ENCODE measurements around the gene PLEKHM2.

The PLEKHM2 gene

GRCh38 chr1:15680561-15681348 lies 3.4 kb upstream of the PLEKHM2 start:
- Histone ChIP-seq H3K4me1 (ENCODE audit: control insufficient read depth, insufficient read depth, low read length) (peaks cover 20% of the 10 kb centered on the region), H3K4me3 (ENCODE audit: low read length) (no peak overlapping the region), H3K27me3 (ENCODE audit: control insufficient read depth, insufficient read depth, low read length) (no peaks in the 10 kb centered on the region), H3K9ac (ENCODE audit: low read length) (no peak overlapping the region), H3K36me3 (ENCODE audit: control insufficient read depth, insufficient read depth, low read length) (no peaks in the 10 kb centered on the region), H3K9me3 (ENCODE audit: control insufficient read depth, low read length) (no peaks in the 10 kb centered on the region)

GRCh38 chr1:15681349-15682292 lies 2.5 kb upstream of the PLEKHM2 start:
- no peak overlapping the region for H3K4me3 ChIP-seq (ENCODE audit: low read length)
- H3K9me3 ChIP-seq (ENCODE audit: control insufficient read depth, low read length), result no peaks in the 10 kb centered on the region
- H3K27me3 ChIP-seq (ENCODE audit: control insufficient read depth, insufficient read depth, low read length), result no peaks in the 10 kb centered on the region
- no peaks in the 10 kb centered on the region for H3K36me3 ChIP-seq (ENCODE audit: control insufficient read depth, insufficient read depth, low read length)
- H3K9ac ChIP-seq (ENCODE audit: low read length), result no peak overlapping the region
- H3K4me1 ChIP-seq (ENCODE audit: control insufficient read depth, insufficient read depth, low read length), result peaks cover 26% of the 10 kb centered on the region

GRCh38 chr1:15682936-15683341 lies 1.2 kb upstream of the PLEKHM2 start:
- Histone ChIP-seq H3K27me3 (ENCODE audit: control insufficient read depth, insufficient read depth, low read length) (no peaks in the 10 kb centered on the region), H3K4me1 (ENCODE audit: control insufficient read depth, insufficient read depth, low read length) (peaks cover 26% of the 10 kb centered on the region), H3K4me3 (ENCODE audit: low read length) (no peak overlapping the region), H3K36me3 (ENCODE audit: control insufficient read depth, insufficient read depth, low read length) (no peaks in the 10 kb centered on the region), H3K9ac (ENCODE audit: low read length) (peak overlapping the region; percentile 100), H3K9me3 (ENCODE audit: control insufficient read depth, low read length) (no peaks in the 10 kb centered on the region)

- peak overlapping the region; percentile 100 for H3K9ac ChIP-seq (ENCODE audit: low read length)
- H3K27me3 ChIP-seq (ENCODE audit: control insufficient read depth, insufficient read depth, low read length), result no peaks in the 10 kb centered on the region
- H3K4me3 ChIP-seq (ENCODE audit: low read length), result peak overlapping the region; percentile 74
- H3K36me3 ChIP-seq (ENCODE audit: control insufficient read depth, insufficient read depth, low read length), result no peaks in the 10 kb centered on the region
- H3K4me1 ChIP-seq (ENCODE audit: control insufficient read depth, insufficient read depth, low read length), result peaks cover 26% of the 10 kb centered on the region
- no peaks in the 10 kb centered on the region for H3K9me3 ChIP-seq (ENCODE audit: control insufficient read depth, low read length)
Measured at GRCh38 chr1:15683345-15684039, 628 bp upstream of the PLEKHM2 start.

- peak overlapping the region; percentile 20 for H3K4me3 ChIP-seq (ENCODE audit: low read length)
- H3K27me3 ChIP-seq (ENCODE audit: control insufficient read depth, insufficient read depth, low read length), result no peaks in the 10 kb centered on the region
- peak overlapping the region; percentile 92 for H3K9ac ChIP-seq (ENCODE audit: low read length)
- no peaks in the 10 kb centered on the region for H3K36me3 ChIP-seq (ENCODE audit: control insufficient read depth, insufficient read depth, low read length)
- H3K4me1 ChIP-seq (ENCODE audit: control insufficient read depth, insufficient read depth, low read length), result peaks cover 26% of the 10 kb centered on the region
- H3K9me3 ChIP-seq (ENCODE audit: control insufficient read depth, low read length), result no peaks in the 10 kb centered on the region
Measured at GRCh38 chr1:15684468-15685291, 560 bp downstream of the PLEKHM2 start.

GRCh38 chr1:15685820-15686219 lies 1.7 kb downstream of the PLEKHM2 start:
- Histone ChIP-seq H3K36me3 (ENCODE audit: control insufficient read depth, insufficient read depth, low read length) (no peaks in the 10 kb centered on the region), H3K9ac (ENCODE audit: low read length) (peak overlapping the region; percentile 16), H3K9me3 (ENCODE audit: control insufficient read depth, low read length) (no peaks in the 10 kb centered on the region), H3K4me3 (ENCODE audit: low read length) (no peak overlapping the region), H3K4me1 (ENCODE audit: control insufficient read depth, insufficient read depth, low read length) (peaks cover 26% of the 10 kb centered on the region), H3K27me3 (ENCODE audit: control insufficient read depth, insufficient read depth, low read length) (no peaks in the 10 kb centered on the region)

- Histone ChIP-seq H3K4me3 (ENCODE audit: low read length) (no peak overlapping the region), H3K9me3 (ENCODE audit: control insufficient read depth, low read length) (no peaks in the 10 kb centered on the region), H3K4me1 (ENCODE audit: control insufficient read depth, insufficient read depth, low read length) (peaks cover 19% of the 10 kb centered on the region)
Measured at GRCh38 chr1:15687446-15687845, 3.3 kb downstream of the PLEKHM2 start.

GRCh38 chr1:15690317-15690716 lies 6.2 kb downstream of the PLEKHM2 start:
- no peaks in the 10 kb centered on the region for H3K9me3 ChIP-seq (ENCODE audit: control insufficient read depth, low read length)
- no peaks in the 10 kb centered on the region for H3K36me3 ChIP-seq (ENCODE audit: control insufficient read depth, insufficient read depth, low read length)
- no peak overlapping the region for H3K4me3 ChIP-seq (ENCODE audit: low read length)
- peaks cover 9% of the 10 kb centered on the region for H3K4me1 ChIP-seq (ENCODE audit: control insufficient read depth, insufficient read depth, low read length)
- no peaks in the 10 kb centered on the region for H3K27me3 ChIP-seq (ENCODE audit: control insufficient read depth, insufficient read depth, low read length)
- no peak overlapping the region for H3K9ac ChIP-seq (ENCODE audit: low read length)

More at GRCh38 chr1:15687446-15687845, 3.3 kb downstream of the PLEKHM2 start:
- Histone ChIP-seq H3K27me3 (ENCODE audit: control insufficient read depth, insufficient read depth, low read length) (no peaks in the 10 kb centered on the region), H3K9ac (ENCODE audit: low read length) (no peak overlapping the region), H3K36me3 (ENCODE audit: control insufficient read depth, insufficient read depth, low read length) (no peaks in the 10 kb centered on the region)

GRCh38 chr1:15691434-15692032 lies 7.4 kb downstream of the PLEKHM2 start:
- Histone ChIP-seq H3K27me3 (ENCODE audit: control insufficient read depth, insufficient read depth, low read length) (no peaks in the 10 kb centered on the region), H3K4me1 (ENCODE audit: control insufficient read depth, insufficient read depth, low read length) (no peaks in the 10 kb centered on the region), H3K9ac (ENCODE audit: low read length) (no peak overlapping the region), H3K4me3 (ENCODE audit: low read length) (no peak overlapping the region), H3K36me3 (ENCODE audit: control insufficient read depth, insufficient read depth, low read length) (no peaks in the 10 kb centered on the region), H3K9me3 (ENCODE audit: control insufficient read depth, low read length) (no peaks in the 10 kb centered on the region)

- Histone ChIP-seq H3K27me3 (ENCODE audit: control insufficient read depth, insufficient read depth, low read length) (no peaks in the 10 kb centered on the region), H3K4me1 (ENCODE audit: control insufficient read depth, insufficient read depth, low read length) (no peaks in the 10 kb centered on the region), H3K9ac (ENCODE audit: low read length) (no peak overlapping the region), H3K9me3 (ENCODE audit: control insufficient read depth, low read length) (no peaks in the 10 kb centered on the region), H3K36me3 (ENCODE audit: control insufficient read depth, insufficient read depth, low read length) (no peaks in the 10 kb centered on the region), H3K4me3 (ENCODE audit: low read length) (no peak overlapping the region)
Measured at GRCh38 chr1:15692121-15692682, 8.1 kb downstream of the PLEKHM2 start.

GRCh38 chr1:15693371-15693770 lies 9.3 kb downstream of the PLEKHM2 start:
- Histone ChIP-seq H3K4me3 (ENCODE audit: low read length) (no peak overlapping the region), H3K9ac (ENCODE audit: low read length) (no peak overlapping the region), H3K9me3 (ENCODE audit: control insufficient read depth, low read length) (no peaks in the 10 kb centered on the region), H3K4me1 (ENCODE audit: control insufficient read depth, insufficient read depth, low read length) (no peaks in the 10 kb centered on the region), H3K36me3 (ENCODE audit: control insufficient read depth, insufficient read depth, low read length) (no peaks in the 10 kb centered on the region), H3K27me3 (ENCODE audit: control insufficient read depth, insufficient read depth, low read length) (no peaks in the 10 kb centered on the region)
